ENCODE measurements around the gene FAM200A.
"Not testable (repeated sequence)": the region's sequence is repeated elsewhere in the genome, so short reads cannot be mapped to it uniquely, and the experiment has no call there.

Gene FAM200A

GRCh38 chr7:99553039-99553438 is 1.1 kb upstream of the FAM200A start:
- no peak for DNase-seq (ENCODE audit: low read depth in 1 of 2, low spot score in 1 of 2)
- in situ Hi-C loops (cut with HindIII; ENCODE audit: low pct_unique_long_range_greater_than_20kb, low sequenced_read_pairs) = no loop called here
- no peak for TF ChIP-seq JUND (IDR thresholded peaks at IDR 0.05; ENCODE audit: low read depth)

GRCh38 chr7:99551334-99551733 is 580 bp downstream of the FAM200A start:
- TF ChIP-seq JUND (IDR thresholded peaks at IDR 0.05; ENCODE audit: low read depth) = no peak
- no peak for DNase-seq (ENCODE audit: low read depth in 1 of 2, low spot score in 1 of 2)
- in situ Hi-C loops (cut with HindIII; ENCODE audit: low pct_unique_long_range_greater_than_20kb, low sequenced_read_pairs) = no loop called here

GRCh38 chr7:99549545-99549944 is 2.4 kb downstream of the FAM200A start:
- DNase-seq (ENCODE audit: low read depth in 1 of 2, low spot score in 1 of 2); in situ Hi-C loops (cut with HindIII; ENCODE audit: low pct_unique_long_range_greater_than_20kb, low sequenced_read_pairs): not testable (repeated sequence)

- DNase-seq (ENCODE audit: low read depth in 1 of 2, low spot score in 1 of 2); in situ Hi-C loops (cut with HindIII; ENCODE audit: low pct_unique_long_range_greater_than_20kb, low sequenced_read_pairs): not testable (repeated sequence)
Observed at GRCh38 chr7:99545308-99545707, 6.6 kb downstream of the FAM200A start.

- TF ChIP-seq JUND (IDR thresholded peaks at IDR 0.05; ENCODE audit: low read depth) = no peak
- in situ Hi-C loops (cut with HindIII; ENCODE audit: low pct_unique_long_range_greater_than_20kb, low sequenced_read_pairs) = no loop called here
- DNase-seq (ENCODE audit: low read depth in 1 of 2, low spot score in 1 of 2) = no peak
Observed at GRCh38 chr7:99543916-99544315, 8.0 kb downstream of the FAM200A start.

GRCh38 chr7:99543081-99543671 is 8.7 kb downstream of the FAM200A start:
- TF ChIP-seq JUND (IDR thresholded peaks at IDR 0.05; ENCODE audit: low read depth) = no peak
- in situ Hi-C loops (cut with HindIII; ENCODE audit: low pct_unique_long_range_greater_than_20kb, low sequenced_read_pairs) = no loop called here
- DNase-seq (ENCODE audit: low read depth in 1 of 2, low spot score in 1 of 2) = no peak

- DNase-seq (ENCODE audit: low read depth in 1 of 2, low spot score in 1 of 2) = no peak
- in situ Hi-C loops (cut with HindIII; ENCODE audit: low pct_unique_long_range_greater_than_20kb, low sequenced_read_pairs) = no loop called here
- TF ChIP-seq JUND (IDR thresholded peaks at IDR 0.05; ENCODE audit: low read depth) = no peak
Observed at GRCh38 chr7:99541212-99541611, 10.7 kb downstream of the FAM200A start.

GRCh38 chr7:99540542-99540941 is 11.4 kb downstream of the FAM200A start:
- in situ Hi-C loops (cut with HindIII; ENCODE audit: low pct_unique_long_range_greater_than_20kb, low sequenced_read_pairs) = no loop called here
- TF ChIP-seq JUND (IDR thresholded peaks at IDR 0.05; ENCODE audit: low read depth) = no peak
- DNase-seq (ENCODE audit: low read depth in 1 of 2, low spot score in 1 of 2) = no peak

GRCh38 chr7:99539213-99539811 is 12.6 kb downstream of the FAM200A start:
- DNase-seq (ENCODE audit: low read depth in 1 of 2, low spot score in 1 of 2) = no peak
- in situ Hi-C loops (cut with HindIII; ENCODE audit: low pct_unique_long_range_greater_than_20kb, low sequenced_read_pairs) = no loop called here
- no peak for TF ChIP-seq JUND (IDR thresholded peaks at IDR 0.05; ENCODE audit: low read depth)

GRCh38 chr7:99535667-99536066 is 16.2 kb downstream of the FAM200A start:
- no peak for TF ChIP-seq JUND (IDR thresholded peaks at IDR 0.05; ENCODE audit: low read depth)
- in situ Hi-C loops (cut with HindIII; ENCODE audit: low pct_unique_long_range_greater_than_20kb, low sequenced_read_pairs) = no loop called here
- no peak for DNase-seq (ENCODE audit: low read depth in 1 of 2, low spot score in 1 of 2)

GRCh38 chr7:99531354-99531765 is 20.6 kb downstream of the FAM200A start:
- DNase-seq (ENCODE audit: low read depth in 1 of 2, low spot score in 1 of 2) = peak in 1 of 2 experiments; percentile 9
- no peak for TF ChIP-seq JUND (IDR thresholded peaks at IDR 0.05; ENCODE audit: low read depth)
- in situ Hi-C loops (cut with HindIII; ENCODE audit: low pct_unique_long_range_greater_than_20kb, low sequenced_read_pairs) = no loop called here

- DNase-seq (ENCODE audit: low read depth in 1 of 2, low spot score in 1 of 2) = peak in 1 of 2 experiments; percentile 30
- in situ Hi-C loops (cut with HindIII; ENCODE audit: low pct_unique_long_range_greater_than_20kb, low sequenced_read_pairs) = no loop called here
- TF ChIP-seq JUND (IDR thresholded peaks at IDR 0.05; ENCODE audit: low read depth) = no peak
Observed at GRCh38 chr7:99525713-99526440, 26.0 kb downstream of the FAM200A start.

- no peak for TF ChIP-seq JUND (IDR thresholded peaks at IDR 0.05; ENCODE audit: low read depth)
- in situ Hi-C loops (cut with HindIII; ENCODE audit: low pct_unique_long_range_greater_than_20kb, low sequenced_read_pairs) = no loop called here
- DNase-seq (ENCODE audit: low read depth in 1 of 2, low spot score in 1 of 2) = no peak
Observed at GRCh38 chr7:99521399-99521798, 30.5 kb downstream of the FAM200A start.
